ENCODE results near the gene BCAS4. TPM values are rescaled to one million over a fixed set of nuclear protein-coding genes. Genes with fewer than 3 reads are reported as not detected.

BCAS4 gene
- total RNA-seq, 1 experiment from 2014 or later: 7.9 TPM

- DNase-seq (ENCODE audit: unreplicated experiment): no peak
- no peak overlapping the region for H3K4me3 Mint-ChIP-seq (ENCODE audit: unreplicated experiment)
- POLR2A ChIA-PET: interaction anchor here (0.6 to 1.6 kb wide), 4 partner anchors 9 to 101 kb away, joined by 3 to 6 read pairs (median 4); no protein-coding TSS in a partner anchor
- intact Hi-C loops (cut with micrococcal nuclease): no loop called here
- no peaks in the 10 kb centered on the region for H3K36me3 Mint-ChIP-seq (ENCODE audit: insufficient read depth, unreplicated experiment)
- CTCF ChIA-PET: interaction anchor here (0.5 to 1.4 kb wide), 3 partner anchors 26 to 184 kb away, joined by 3 to 4 read pairs (median 3); no protein-coding TSS in a partner anchor
- H3K27me3 Mint-ChIP-seq (ENCODE audit: insufficient read depth, unreplicated experiment): no peaks in the 10 kb centered on the region
- TF ChIP-seq CTCF (IDR thresholded peaks at IDR 0.05; ENCODE audit: unreplicated experiment): no peak
- no TSS peak for BruUV-seq (replicated peaks)
- no peak overlapping the region for H3K27ac Mint-ChIP-seq (ENCODE audit: low read depth, unreplicated experiment)
- peaks cover 18% of the 10 kb centered on the region for H3K4me1 Mint-ChIP-seq (ENCODE audit: insufficient read depth, unreplicated experiment)
- H3K9me3 Mint-ChIP-seq (ENCODE audit: unreplicated experiment): no peaks in the 10 kb centered on the region
Observed at GRCh38 chr20:50828363-50829136, 33.7 kb downstream of the BCAS4 start.

GRCh38 chr20:50831622-50832021, 36.8 kb downstream of the BCAS4 start:
- POLR2A ChIA-PET: interaction anchor here (0.7 to 3.0 kb wide), 7 partner anchors 8 to 127 kb away, joined by 3 to 27 read pairs (median 4); partner anchors contain the start of genes ADNP, BCAS4, DPM1 and MOCS3
- BruUV-seq (replicated peaks): no TSS peak
- intact Hi-C loops (cut with micrococcal nuclease): no loop called here

GRCh38 chr20:50834599-50835005, 39.7 kb downstream of the BCAS4 start:
- POLR2A ChIA-PET: interaction anchor here (0.6 to 2.3 kb wide), 4 partner anchors 9 to 56 kb away, joined by 3 to 7 read pairs (median 5); no protein-coding TSS in a partner anchor
- Mint-ChIP-seq H3K4me1 (ENCODE audit: insufficient read depth, unreplicated experiment) (peaks cover 28% of the 10 kb centered on the region), H3K4me3 (ENCODE audit: unreplicated experiment) (no peak overlapping the region)

More at GRCh38 chr20:50831622-50832021, 36.8 kb downstream of the BCAS4 start:
- DNase-seq (ENCODE audit: unreplicated experiment): no peak
- CTCF ChIA-PET: interaction anchor here (0.6 to 2.9 kb wide), 9 partner anchors 8 to 298 kb away, joined by 3 to 18 read pairs (median 3); partner anchors contain the start of gene BCAS4
- TF ChIP-seq CTCF (IDR thresholded peaks at IDR 0.05; ENCODE audit: unreplicated experiment): no peak
- no peak overlapping the region for H3K4me3 Mint-ChIP-seq (ENCODE audit: unreplicated experiment)
- no peak overlapping the region for H3K27ac Mint-ChIP-seq (ENCODE audit: low read depth, unreplicated experiment)
- H3K27me3 Mint-ChIP-seq (ENCODE audit: insufficient read depth, unreplicated experiment): no peaks in the 10 kb centered on the region
- H3K4me1 Mint-ChIP-seq (ENCODE audit: insufficient read depth, unreplicated experiment): peaks cover 9% of the 10 kb centered on the region
- no peaks in the 10 kb centered on the region for H3K9me3 Mint-ChIP-seq (ENCODE audit: unreplicated experiment)
- H3K36me3 Mint-ChIP-seq (ENCODE audit: insufficient read depth, unreplicated experiment): peaks cover 5% of the 10 kb centered on the region

More at GRCh38 chr20:50834599-50835005, 39.7 kb downstream of the BCAS4 start:
- TF ChIP-seq CTCF (IDR thresholded peaks at IDR 0.05; ENCODE audit: unreplicated experiment): no peak
- BruUV-seq (replicated peaks): no TSS peak
- peaks cover 5% of the 10 kb centered on the region for H3K36me3 Mint-ChIP-seq (ENCODE audit: insufficient read depth, unreplicated experiment)
- CTCF ChIA-PET: interaction anchor here (0.7 to 0.8 kb wide), 4 partner anchors 11 to 681 kb away, joined by 3 to 4 read pairs (median 3); partner anchors contain the start of gene PEDS1
- DNase-seq (ENCODE audit: unreplicated experiment): peak; percentile 64
- no peaks in the 10 kb centered on the region for H3K27me3 Mint-ChIP-seq (ENCODE audit: insufficient read depth, unreplicated experiment)
- H3K9me3 Mint-ChIP-seq (ENCODE audit: unreplicated experiment): no peaks in the 10 kb centered on the region
- no peak overlapping the region for H3K27ac Mint-ChIP-seq (ENCODE audit: low read depth, unreplicated experiment)
- intact Hi-C loops (cut with micrococcal nuclease): no loop called here

Measured in MCF 10A (cell line).